ENCODE results near the gene MAPKAP1. TPM values are rescaled to one million over a fixed set of nuclear protein-coding genes. Genes with fewer than 3 reads are reported as not detected.
"Not testable (repeated sequence)": the region's sequence is repeated elsewhere in the genome, so short reads cannot be mapped to it uniquely, and the experiment has no call there.

The MAPKAP1 gene
- total RNA-seq, 8 experiments from 2014 or later: 36.0 to 159 (median 58.8) TPM

DNA sequence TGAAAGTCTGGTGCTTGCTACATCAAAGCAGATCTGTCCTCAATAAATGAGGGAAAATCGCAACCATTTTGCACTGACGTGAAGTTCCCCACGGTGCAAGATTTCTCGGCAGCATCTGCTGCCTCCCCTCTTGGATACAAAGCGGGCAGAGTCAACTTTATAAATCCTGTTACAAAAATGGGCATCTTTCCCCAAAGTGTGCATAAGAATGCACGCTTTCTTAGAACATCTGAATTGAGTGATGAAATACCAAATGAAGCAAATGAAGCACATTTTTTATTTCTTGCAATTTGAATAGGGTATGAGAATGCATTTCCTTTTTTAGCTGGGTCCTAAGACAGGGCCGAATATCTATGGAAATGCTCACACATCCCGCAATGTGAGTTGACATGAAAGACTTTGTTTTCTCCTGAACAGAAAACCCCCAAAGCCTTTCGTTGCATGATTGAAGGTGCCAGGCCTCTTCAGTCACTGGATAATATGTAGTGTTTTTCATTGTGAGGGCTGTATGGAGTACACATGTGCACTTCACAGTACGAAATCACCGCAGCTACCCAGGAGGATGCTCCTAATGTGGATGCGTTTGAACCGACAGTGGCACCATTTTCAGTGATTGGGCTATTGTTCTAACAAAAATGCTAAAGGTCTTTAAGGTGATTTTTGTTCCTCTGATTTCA lies 19.6 kb upstream of the MAPKAP1 start:
- in situ Hi-C loops (cut with MboI; ENCODE audit: low pct_unique_long_range_greater_than_20kb in 2 of 9, low sequenced_read_pairs in 9 of 9, unreplicated experiment in 9 of 9): loop anchor here in 2 of 9 experiments (25.0 kb wide), 1 partner anchor 314 kb away; no protein-coding TSS in a partner anchor
- WGBS, 10 experiments: 3 to 91% (median 77%) methylated on average over 2 to 12 of the region's 13 CpGs; no CpG with 5 or more reads in 1 of the 10 experiments
- no peak overlapping the region for H3K27ac ChIP-seq
- ATAC-seq (replicated peaks in 6 of 8): peak in 4 of 8 experiments; percentile 38 to 80 (median 58)
- peaks cover 0 to 14% of the 10 kb centered on the region in 2 donors for H3K4me1 ChIP-seq (replicated peaks in 1 of 2)
- H3K4me3 ChIP-seq: no peak overlapping the region

DNA sequence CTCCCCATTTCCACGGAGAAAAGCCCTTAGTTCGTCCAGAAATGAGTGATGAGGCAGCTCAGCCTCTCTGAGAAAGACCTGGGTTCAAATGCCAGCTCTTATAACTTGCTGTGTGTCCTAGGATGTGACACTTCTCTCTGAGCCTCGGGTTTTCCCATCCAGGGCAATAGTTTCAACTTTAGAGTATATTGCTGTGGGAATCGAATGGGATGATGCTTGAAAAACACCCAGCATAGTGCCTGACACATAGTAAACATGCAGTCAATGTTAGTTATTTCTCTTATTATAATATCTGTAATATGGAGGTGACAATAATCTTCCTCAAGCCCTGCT lies 430 bp upstream of the MAPKAP1 start:
- in situ Hi-C loops (cut with MboI; ENCODE audit: low pct_unique_long_range_greater_than_20kb in 2 of 9, low sequenced_read_pairs in 9 of 9, unreplicated experiment in 9 of 9): no loop called here
- Histone ChIP-seq H3K27ac (peak overlapping the region; percentile 3 to 74), H3K4me3 (peak overlapping the region in 4 of 5 donors; percentile 8 to 85 (median 74)), H3K4me1 (replicated peaks in 1 of 2) (peaks cover 3 to 11% of the 10 kb centered on the region in 2 donors)
- 0 to 60% (median 45%) methylated on average over 1 to 2 of the region's 4 CpGs; no CpG with 5 or more reads in 2 of the 10 experiments for WGBS, 10 experiments
- peak in 3 of 8 experiments; percentile 9 to 14 (median 10) for ATAC-seq (replicated peaks in 6 of 8)

DNA sequence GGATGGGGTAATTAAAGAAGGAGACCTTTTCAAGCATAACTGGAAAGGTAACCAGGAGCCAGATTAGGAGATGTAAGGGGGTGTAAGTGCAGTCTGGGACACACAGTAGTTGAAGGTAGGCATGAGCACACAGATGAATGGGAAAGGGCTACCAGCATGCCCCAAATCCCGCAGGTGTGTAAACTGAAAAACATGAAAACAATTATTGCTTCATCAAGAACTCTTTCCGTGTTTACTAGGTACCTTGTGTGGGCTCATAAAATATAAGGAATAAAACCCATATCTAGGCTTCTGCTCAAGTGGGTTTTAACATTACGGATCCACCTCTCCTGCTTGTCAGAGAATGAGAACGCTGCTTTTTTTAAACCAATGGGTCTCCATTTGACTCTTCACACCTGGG lies 1.1 kb downstream of the MAPKAP1 start:
- ATAC-seq (replicated peaks in 6 of 8): no peak
- Histone ChIP-seq H3K27ac (no peak overlapping the region), H3K4me3 (peak overlapping the region in 4 of 5 donors; percentile 65 to 85 (median 78)), H3K4me1 (replicated peaks in 1 of 2) (peaks cover 6 to 24% of the 10 kb centered on the region in 2 donors)
- in situ Hi-C loops (cut with MboI; ENCODE audit: low pct_unique_long_range_greater_than_20kb in 2 of 9, low sequenced_read_pairs in 9 of 9, unreplicated experiment in 9 of 9): no loop called here
- WGBS, 10 experiments: 50 to 100% (median 80%) methylated on average over 1 to 4 of the region's 4 CpGs; no CpG with 5 or more reads in 1 of the 10 experiments

DNA sequence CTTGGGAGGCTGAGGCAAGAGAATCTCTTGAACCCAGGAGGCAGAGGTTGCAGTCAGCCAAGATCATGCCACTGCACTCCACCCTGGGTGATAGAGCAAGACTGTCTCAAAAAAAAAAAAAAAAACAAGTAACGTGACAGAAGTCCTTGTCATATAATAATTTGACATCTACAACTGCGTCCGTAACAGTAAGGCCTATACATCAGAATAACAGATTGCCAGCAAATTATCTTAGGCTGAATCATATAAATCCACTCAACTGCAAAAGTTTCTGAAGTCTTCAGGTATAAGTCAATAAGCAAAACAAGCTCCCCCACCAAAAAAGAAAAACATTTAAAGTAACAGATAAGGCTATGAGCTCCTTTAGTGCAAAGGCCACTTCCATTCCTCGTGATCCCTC lies 3.3 kb downstream of the MAPKAP1 start:
- Histone ChIP-seq H3K4me1 (replicated peaks in 1 of 2) (peaks cover 10 to 30% of the 10 kb centered on the region in 2 donors), H3K4me3 (no peak overlapping the region), H3K27ac (no peak overlapping the region)
- in situ Hi-C loops (cut with MboI; ENCODE audit: low pct_unique_long_range_greater_than_20kb in 2 of 9, low sequenced_read_pairs in 9 of 9, unreplicated experiment in 9 of 9): no loop called here
- ATAC-seq (replicated peaks in 6 of 8): no peak
- WGBS, 10 experiments: 76 to 100% (median 88%) methylated on average over 1 to 4 of the region's 4 CpGs

DNA sequence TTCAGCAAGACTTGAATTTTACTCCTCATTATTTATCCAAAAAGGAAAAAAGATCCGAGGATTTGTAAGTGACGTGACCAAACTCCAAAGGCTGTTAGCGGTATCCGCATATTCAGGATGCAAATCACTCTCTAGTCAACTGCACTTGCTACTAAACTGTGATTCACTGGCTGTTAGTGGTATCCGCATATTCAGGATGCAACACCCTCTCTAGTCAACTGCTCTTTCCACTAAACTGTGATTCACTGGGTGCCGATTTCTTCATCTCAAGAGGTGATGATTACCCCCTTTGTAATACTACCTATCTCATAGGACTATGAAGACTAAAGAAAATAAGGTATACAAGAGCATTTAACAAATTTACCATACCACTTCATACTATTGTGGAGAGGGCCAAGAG lies 5.7 kb downstream of the MAPKAP1 start:
- WGBS, 10 experiments: 0 to 56% (median 6%) methylated on average over 2 to 6 of the region's 6 CpGs; no CpG with 5 or more reads in 1 of the 10 experiments
- ATAC-seq (replicated peaks in 6 of 8): peak; percentile 58 to 99 (median 82)
- in situ Hi-C loops (cut with MboI; ENCODE audit: low pct_unique_long_range_greater_than_20kb in 2 of 9, low sequenced_read_pairs in 9 of 9, unreplicated experiment in 9 of 9): no loop called here
- Histone ChIP-seq H3K4me1 (replicated peaks in 1 of 2) (peaks cover 7 to 27% of the 10 kb centered on the region in 2 donors), H3K4me3 (peak overlapping the region in 1 of 5 donors; percentile 6), H3K27ac (no peak overlapping the region)

DNA sequence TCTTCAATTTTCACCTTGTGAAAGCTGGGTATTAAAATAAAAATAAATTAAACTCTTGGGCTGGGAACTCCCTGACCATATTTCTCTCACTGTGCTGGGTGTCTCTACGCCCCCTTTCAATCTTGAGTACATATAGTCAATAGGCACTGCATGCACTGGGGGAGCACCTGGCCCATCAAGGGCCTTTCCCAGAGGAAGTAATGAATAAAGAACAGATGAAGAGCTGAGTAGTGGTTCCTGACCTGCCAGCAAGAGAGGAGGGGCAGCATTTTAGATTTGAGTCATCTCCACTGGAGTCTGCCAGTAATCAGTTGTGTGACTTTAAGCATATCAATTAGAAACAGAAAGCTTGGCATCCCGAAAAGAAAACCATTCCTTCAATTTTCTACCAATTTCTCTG lies 6.2 kb downstream of the MAPKAP1 start:
- in situ Hi-C loops (cut with MboI; ENCODE audit: low pct_unique_long_range_greater_than_20kb in 2 of 9, low sequenced_read_pairs in 9 of 9, unreplicated experiment in 9 of 9): no loop called here
- Histone ChIP-seq H3K27ac (no peak overlapping the region), H3K4me1 (replicated peaks in 1 of 2) (peaks cover 7 to 22% of the 10 kb centered on the region in 2 donors), H3K4me3 (peak overlapping the region in 1 of 5 donors; percentile 6)
- 0 to 100% (median 37%) methylated on average over 1 to 2 of the region's 2 CpGs; no CpG with 5 or more reads in 2 of the 10 experiments for WGBS, 10 experiments
- ATAC-seq (replicated peaks in 6 of 8): peak; percentile 47 to 93 (median 77)

DNA sequence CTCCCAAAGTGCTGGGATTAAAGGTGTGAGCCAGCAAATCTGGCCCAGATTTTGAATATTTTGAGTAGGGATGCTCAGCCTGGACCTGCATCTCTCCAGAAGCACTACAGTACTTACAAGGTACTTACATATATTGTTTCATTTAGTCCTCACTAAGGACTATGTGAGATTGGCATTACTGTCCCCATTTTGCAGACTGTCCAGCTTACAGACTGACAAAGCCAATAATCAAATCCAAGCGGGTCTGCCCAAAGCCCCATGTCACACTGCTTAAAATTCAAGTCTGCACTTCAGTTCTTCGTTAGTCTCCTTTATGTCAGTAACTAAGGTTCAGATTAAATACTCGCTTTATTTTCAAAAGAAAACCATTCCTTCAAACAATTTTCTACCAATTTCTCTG lies 7.1 kb downstream of the MAPKAP1 start:
- WGBS, 10 experiments: 80 to 100% (median 99%) methylated on average over 1 to 3 of the region's 3 CpGs; no CpG with 5 or more reads in 2 of the 10 experiments
- H3K4me1 ChIP-seq (replicated peaks in 1 of 2): peaks cover 7 to 20% of the 10 kb centered on the region in 2 donors
- in situ Hi-C loops (cut with MboI; ENCODE audit: low pct_unique_long_range_greater_than_20kb in 2 of 9, low sequenced_read_pairs in 9 of 9, unreplicated experiment in 9 of 9): no loop called here
- H3K4me3 ChIP-seq: no peak overlapping the region
- no peak overlapping the region for H3K27ac ChIP-seq
- ATAC-seq (replicated peaks in 6 of 8): no peak

DNA sequence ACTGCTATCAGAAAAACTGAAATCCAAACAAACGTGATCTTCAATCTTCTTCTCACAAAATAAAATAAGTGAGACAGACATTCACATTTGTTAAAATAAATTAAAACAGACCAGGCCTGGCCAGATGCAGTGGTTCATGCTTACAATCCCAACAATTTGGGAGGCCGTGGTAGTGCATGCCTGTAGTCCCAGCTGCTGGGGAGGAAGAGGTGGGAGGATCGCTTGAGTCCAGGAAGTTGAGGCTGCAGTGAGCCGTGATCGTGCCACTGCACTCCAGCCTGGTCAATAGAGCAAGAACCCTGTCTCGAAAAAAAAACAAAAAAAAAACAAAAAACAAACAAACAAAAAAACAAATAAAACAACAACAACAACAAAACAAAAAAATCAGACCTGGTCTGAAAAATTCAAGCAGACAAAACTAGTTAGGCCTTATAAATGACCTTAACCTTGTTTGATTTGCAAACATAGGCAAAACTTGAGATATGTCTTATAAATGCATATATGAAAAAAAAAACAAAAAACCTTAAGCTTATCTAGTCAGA lies 10.8 kb downstream of the MAPKAP1 start:
- H3K27ac ChIP-seq: no peak overlapping the region

DNA sequence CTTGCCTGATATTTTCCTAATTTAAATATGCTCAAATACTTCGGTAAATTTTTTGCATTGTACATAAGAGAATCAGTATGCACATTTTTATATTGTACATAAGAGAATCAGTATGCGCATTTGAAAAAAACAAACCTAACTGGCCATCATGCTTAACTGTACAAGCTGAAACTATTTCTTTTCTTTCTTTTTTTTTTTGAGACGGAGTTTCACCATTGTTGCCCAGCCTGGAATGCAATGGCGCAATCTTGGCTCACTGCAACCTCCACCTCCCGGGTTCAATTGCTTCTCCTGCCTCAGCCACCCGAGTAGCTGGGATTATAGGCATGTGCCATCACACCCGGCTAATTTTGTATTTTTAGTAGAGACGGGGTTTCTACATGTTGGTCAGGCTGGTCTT lies 11.5 kb downstream of the MAPKAP1 start:
- H3K27ac ChIP-seq; in situ Hi-C loops (cut with MboI; ENCODE audit: low pct_unique_long_range_greater_than_20kb in 2 of 9, low sequenced_read_pairs in 9 of 9, unreplicated experiment in 9 of 9); H3K4me1 ChIP-seq (replicated peaks in 1 of 2); H3K4me3 ChIP-seq: not testable (repeated sequence)
- peak in 4 of 8 experiments; percentile 44 to 83 (median 78) for ATAC-seq (replicated peaks in 6 of 8)
- 2 to 100% (median 75%) methylated on average over 2 to 8 of the region's 8 CpGs for WGBS, 10 experiments

More for the DNA sequence above, 10.8 kb downstream of the MAPKAP1 start:
- 14 to 100% (median 80%) methylated on average over 1 to 6 of the region's 6 CpGs for WGBS, 10 experiments
- no peak for ATAC-seq (replicated peaks in 6 of 8)
- Histone ChIP-seq H3K4me3 (no peak overlapping the region), H3K4me1 (replicated peaks in 1 of 2) (peaks cover 5 to 16% of the 10 kb centered on the region in 2 donors)
- in situ Hi-C loops (cut with MboI; ENCODE audit: low pct_unique_long_range_greater_than_20kb in 2 of 9, low sequenced_read_pairs in 9 of 9, unreplicated experiment in 9 of 9): no loop called here

DNA sequence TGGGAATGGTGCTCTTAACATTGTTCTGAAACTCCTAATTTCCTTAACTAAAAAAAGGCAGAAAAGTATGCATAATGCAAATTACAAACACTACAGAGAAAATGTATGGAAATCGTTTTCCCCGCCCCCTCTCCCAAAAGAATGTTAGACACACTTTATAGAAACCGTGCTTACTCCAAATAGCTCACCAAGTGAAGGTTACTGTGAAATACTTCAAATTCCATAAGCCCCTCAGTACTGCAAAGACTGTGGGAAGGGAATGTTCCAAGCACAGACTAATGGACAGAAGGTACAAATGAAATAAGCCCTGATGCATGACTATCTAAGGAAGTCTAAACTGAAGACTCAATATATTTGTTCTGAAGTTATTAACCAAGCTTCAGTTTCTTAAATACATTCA lies 12.5 kb downstream of the MAPKAP1 start:
- in situ Hi-C loops (cut with MboI; ENCODE audit: low pct_unique_long_range_greater_than_20kb in 2 of 9, low sequenced_read_pairs in 9 of 9, unreplicated experiment in 9 of 9): no loop called here
- peak in 1 of 8 experiments; percentile 38 for ATAC-seq (replicated peaks in 6 of 8)
- 0 to 70% (median 54%) methylated on average over 2 to 3 of the region's 3 CpGs; no CpG with 5 or more reads in 2 of the 10 experiments for WGBS, 10 experiments

DNA sequence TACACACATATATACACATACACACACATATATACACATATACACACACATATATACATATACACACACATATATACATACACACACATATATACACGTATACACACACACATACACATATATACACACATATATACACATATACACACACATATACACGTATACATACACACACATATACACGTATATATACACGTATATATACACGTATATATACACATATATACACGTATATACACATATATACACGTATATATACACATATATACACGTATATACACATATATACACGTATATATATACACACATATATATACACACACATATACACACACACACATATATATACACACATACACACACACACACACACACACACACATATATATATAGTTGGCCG lies 13.5 kb downstream of the MAPKAP1 start:
- H3K4me3 ChIP-seq; ATAC-seq (replicated peaks in 6 of 8); H3K4me1 ChIP-seq (replicated peaks in 1 of 2); H3K27ac ChIP-seq; in situ Hi-C loops (cut with MboI; ENCODE audit: low pct_unique_long_range_greater_than_20kb in 2 of 9, low sequenced_read_pairs in 9 of 9, unreplicated experiment in 9 of 9): not testable (repeated sequence)
- WGBS, 10 experiments: 83 to 100% (median 92%) methylated on average over 1 to 8 of the region's 10 CpGs; no CpG with 5 or more reads in 2 of the 10 experiments

More for the DNA sequence above, 12.5 kb downstream of the MAPKAP1 start:
- Histone ChIP-seq H3K4me3 (no peak overlapping the region), H3K27ac (no peak overlapping the region), H3K4me1 (replicated peaks in 1 of 2) (peaks cover 0 to 7% of the 10 kb centered on the region in 2 donors)

DNA sequence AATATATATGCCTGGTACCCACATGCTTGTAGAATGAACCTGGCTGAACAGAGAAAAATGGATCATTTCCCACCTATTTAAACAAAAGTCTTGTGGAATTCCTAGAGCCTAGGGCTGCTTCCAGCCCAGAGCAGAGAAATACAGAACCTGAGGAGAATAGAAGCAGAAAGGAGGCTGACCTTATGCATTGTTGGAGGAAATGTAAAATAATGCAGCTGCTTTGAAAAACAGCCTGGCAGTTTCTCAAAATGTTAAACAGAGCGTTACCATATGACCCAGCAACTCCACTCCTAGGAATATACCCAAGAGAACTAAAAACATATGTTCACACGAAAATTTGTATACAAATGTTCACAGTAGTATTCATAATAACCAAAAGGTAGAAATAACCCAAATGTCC lies 15.1 kb downstream of the MAPKAP1 start:
- no peak overlapping the region for H3K4me3 ChIP-seq
- no peak overlapping the region for H3K27ac ChIP-seq
- H3K4me1 ChIP-seq (replicated peaks in 1 of 2): peaks cover 0 to 7% of the 10 kb centered on the region in 2 donors
- ATAC-seq (replicated peaks in 6 of 8): peak in 3 of 8 experiments; percentile 72 to 75 (median 72)
- WGBS, 10 experiments: 0 to 80% (median 51%) methylated on average over 2 of the region's 2 CpGs; no CpG with 5 or more reads in 1 of the 10 experiments
- in situ Hi-C loops (cut with MboI; ENCODE audit: low pct_unique_long_range_greater_than_20kb in 2 of 9, low sequenced_read_pairs in 9 of 9, unreplicated experiment in 9 of 9): no loop called here

DNA sequence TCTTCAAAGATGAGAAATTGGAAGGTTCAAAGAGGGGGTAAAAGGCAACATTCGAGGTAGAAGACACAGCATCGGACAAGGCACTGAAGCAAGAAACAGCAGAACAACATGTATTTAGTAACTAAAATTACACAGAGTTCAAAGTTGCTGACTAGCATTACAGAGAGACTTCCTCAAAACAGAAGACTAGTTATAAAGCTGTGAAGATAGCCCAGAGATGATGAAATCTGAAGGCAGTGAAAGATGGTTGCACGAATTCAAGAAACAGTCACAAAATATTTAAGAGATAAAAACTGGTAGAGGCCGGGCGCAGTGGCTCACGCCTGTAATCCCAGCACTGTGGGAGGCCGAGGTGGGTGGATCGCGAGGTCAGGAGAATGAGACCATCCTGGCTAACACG lies 16.3 kb downstream of the MAPKAP1 start:
- peaks cover 0 to 7% of the 10 kb centered on the region in 2 donors for H3K4me1 ChIP-seq (replicated peaks in 1 of 2)
- ATAC-seq (replicated peaks in 6 of 8): no peak
- 83 to 100% (median 100%) methylated on average over 1 to 8 of the region's 10 CpGs; no CpG with 5 or more reads in 1 of the 10 experiments for WGBS, 10 experiments
- no peak overlapping the region for H3K4me3 ChIP-seq
- H3K27ac ChIP-seq: no peak overlapping the region
- in situ Hi-C loops (cut with MboI; ENCODE audit: low pct_unique_long_range_greater_than_20kb in 2 of 9, low sequenced_read_pairs in 9 of 9, unreplicated experiment in 9 of 9): no loop called here
